IMR-90 (cell line): ENCODE results near the gene MTHFS. TPM values are rescaled to one million over a fixed set of nuclear protein-coding genes. Genes with fewer than 3 reads are reported as not detected.

ENCODE experiments used
- microRNA-seq, 2 experiments: library from miRNA; stranded (forward) in 1 of 2; unstranded in 1 of 2; fragments of 10-50 nt in 1 of 2; fragments of <30 nt in 1 of 2; gene quantifications in 1 of 2; microRNA quantifications in 1 of 2; one replicate each; pipeline versions ENCODE3 to v1.1.0; 2013 to 2020; ENCODE audit not compliant: insufficient read depth in 1 of 2, insufficient read length in 1 of 2, unreplicated experiment in 1 of 2
- polyA plus RNA-seq, 3 experiments: library from polyadenylated mRNA; depleted of rRNA; stranded (reverse); fragments of >200 nt; gene quantifications; 2 replicates each; pipeline ENCODE4 v1.2.3, GENCODE V29; 2012; ENCODE audit warnings: low replicate concordance in 1 of 3
- small RNA-seq, 5 experiments: library from RNA; depleted of rRNA; stranded (forward); fragments of <200 nt; gene quantifications; one replicate each; pipeline ENCODE3, GENCODE V24; 2012
- total RNA-seq: library from RNA; depleted of rRNA; stranded (reverse); fragments of >200 nt; gene quantifications from 2 replicates; pipeline ENCODE4 v1.2.3, GENCODE V29; 2012; rRNA removed

MTHFS gene
- total and polyA plus RNA-seq, 2 of the 4 experiments (the other 2 are of a cell fraction): 5.5 to 6.3 TPM

Small RNA genes lying within 50 kb of the gene (microRNA-seq; reads per million reads assigned to microRNA genes)
- gene RNU6-667P (ENCODE audit: insufficient read depth, insufficient read length): not detected

Small RNA genes lying within 50 kb of the gene (small RNA-seq; reads per million reads assigned to genes)
- 0 reads per million in 5 experiments for gene RNU6-667P

Other genes with a start within 250 kb of the MTHFS start
- gene BCL2A1, start 74.2 kb upstream of the MTHFS start, total RNA-seq: 2.5 and 4.5 TPM in 2 replicates
- gene BCL2A1, start 74.2 kb upstream of the MTHFS start, polyA plus RNA-seq (2012; rRNA removed): 2.2 and 2.3 TPM in 2 replicates
- gene ZFAND6, start 162.7 kb upstream of the MTHFS start, total RNA-seq: 88.6 and 96.4 TPM in 2 replicates
- 56.0 and 77.5 TPM in 2 replicates for gene ZFAND6, start 162.7 kb upstream of the MTHFS start, polyA plus RNA-seq (2012; rRNA removed)